ENCODE results near the gene EFNB2. TPM values are rescaled to one million over a fixed set of nuclear protein-coding genes. Genes with fewer than 3 reads are reported as not detected.

Gene EFNB2
- total RNA-seq, 1 experiment from 2014 or later = 6.5 TPM

DNA sequence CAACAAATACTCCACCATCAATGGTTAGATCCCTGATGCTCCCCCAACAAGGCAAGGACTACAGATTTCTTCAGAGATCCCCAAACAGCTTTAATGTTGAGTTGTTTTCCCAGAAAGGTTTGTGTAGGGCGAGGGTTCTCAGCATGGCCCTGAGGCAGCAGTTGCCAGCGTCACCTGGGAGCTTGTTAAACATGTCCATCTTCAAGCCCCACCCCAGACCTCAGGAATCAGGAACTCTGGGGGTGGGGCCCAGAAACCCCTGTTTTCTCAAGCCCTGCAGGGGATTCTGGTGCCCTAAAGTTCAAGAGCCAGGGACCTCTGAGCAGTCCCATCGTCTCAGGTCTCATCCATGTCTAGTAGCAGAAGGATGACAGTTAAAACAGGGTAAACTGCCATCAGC lies 9.6 kb downstream of the EFNB2 start:
- no peak for DNase-seq (ENCODE audit: low read depth in 1 of 2, low spot score in 2 of 2)
- Histone ChIP-seq H3K36me3 (no peaks in the 10 kb centered on the region), H3K4me1 (replicated peaks) (no peaks in the 10 kb centered on the region), H3K27ac (no peak overlapping the region), H3K27me3 (replicated peaks) (no peaks in the 10 kb centered on the region), H3K4me3 (no peak overlapping the region), H3K9me3 (replicated peaks) (no peaks in the 10 kb centered on the region)

DNA sequence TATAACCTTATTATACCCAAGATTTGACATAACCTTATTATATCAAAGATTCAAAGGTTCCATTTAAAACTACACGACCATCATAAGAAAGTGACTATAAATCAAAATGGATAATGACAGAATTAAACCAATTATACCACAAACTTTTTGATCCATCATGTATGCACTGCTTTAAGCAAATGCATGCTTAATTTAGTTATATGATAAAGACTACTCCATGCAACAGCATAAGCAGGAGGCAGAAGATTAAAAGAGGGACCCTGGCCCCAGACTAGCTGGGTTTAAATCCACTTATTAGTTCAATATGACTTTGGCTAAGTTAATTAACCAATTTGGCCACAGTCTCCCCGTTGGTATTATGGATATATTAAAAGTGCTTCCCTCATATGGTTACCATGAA lies 11.4 kb downstream of the EFNB2 start:
- H3K4me3 ChIP-seq = no peak overlapping the region
- no peaks in the 10 kb centered on the region for H3K9me3 ChIP-seq (replicated peaks)
- H3K27me3 ChIP-seq (replicated peaks) = no peaks in the 10 kb centered on the region
- no peak overlapping the region for H3K27ac ChIP-seq
- H3K36me3 ChIP-seq = no peaks in the 10 kb centered on the region
- no peaks in the 10 kb centered on the region for H3K4me1 ChIP-seq (replicated peaks)
- no peak for DNase-seq (ENCODE audit: low read depth in 1 of 2, low spot score in 2 of 2)

DNA sequence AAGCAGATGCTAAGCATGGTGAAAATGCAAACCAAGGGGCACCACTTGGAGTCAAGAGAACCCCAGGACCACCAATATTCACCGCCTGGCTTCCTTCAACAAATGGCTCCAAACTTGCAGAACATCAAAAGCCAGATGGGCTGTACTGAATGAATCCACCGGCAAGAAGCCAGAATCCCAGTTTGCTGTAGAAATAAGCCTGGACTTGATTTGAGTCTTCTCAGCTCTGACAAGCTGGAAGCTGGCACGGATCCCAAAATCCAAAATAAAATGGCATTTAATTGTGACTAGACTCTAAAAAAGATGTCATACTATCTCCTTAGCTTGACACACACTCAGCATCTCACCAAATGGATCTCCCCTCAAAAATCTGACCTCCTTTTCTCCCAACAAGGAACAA lies 11.9 kb downstream of the EFNB2 start:
- H3K9me3 ChIP-seq (replicated peaks) = no peaks in the 10 kb centered on the region
- H3K36me3 ChIP-seq = no peaks in the 10 kb centered on the region
- H3K4me1 ChIP-seq (replicated peaks) = no peaks in the 10 kb centered on the region
- H3K4me3 ChIP-seq = no peak overlapping the region
- H3K27me3 ChIP-seq (replicated peaks) = no peaks in the 10 kb centered on the region
- no peak for DNase-seq (ENCODE audit: low read depth in 1 of 2, low spot score in 2 of 2)
- no peak overlapping the region for H3K27ac ChIP-seq

DNA sequence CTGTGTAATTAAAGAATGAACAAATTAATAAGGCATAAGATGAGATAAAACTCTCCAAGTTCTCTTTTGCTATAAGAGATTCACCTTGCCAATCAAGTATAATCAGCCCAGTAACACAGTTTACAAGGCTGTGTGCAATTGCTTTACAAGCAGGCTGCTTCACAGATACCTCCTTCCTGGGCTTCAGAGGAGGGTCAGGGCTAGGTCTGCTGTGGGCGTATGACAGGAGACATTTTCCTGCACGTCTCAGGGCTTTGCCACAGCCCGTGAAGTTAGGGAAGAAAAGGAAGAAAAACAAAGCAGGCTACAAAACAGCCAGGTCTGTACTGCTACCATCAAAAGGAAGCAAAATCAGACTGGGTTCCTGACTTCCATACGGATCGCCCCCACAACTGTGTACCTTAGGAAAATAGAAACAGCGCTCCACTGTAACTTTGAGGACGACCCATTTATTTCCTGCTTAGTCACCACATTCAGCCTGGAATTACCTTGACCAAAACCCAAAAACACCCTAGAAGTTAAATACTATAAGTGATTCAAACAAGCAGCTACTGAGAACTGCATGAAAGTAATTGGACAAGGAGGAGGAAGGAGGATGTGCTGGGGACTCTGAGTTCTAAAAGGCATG lies 12.4 kb downstream of the EFNB2 start:
- Histone ChIP-seq H3K27ac (no peak overlapping the region), H3K4me1 (replicated peaks) (no peaks in the 10 kb centered on the region), H3K36me3 (no peaks in the 10 kb centered on the region), H3K9me3 (replicated peaks) (no peaks in the 10 kb centered on the region), H3K27me3 (replicated peaks) (no peaks in the 10 kb centered on the region), H3K4me3 (no peak overlapping the region)
- DNase-seq (ENCODE audit: low read depth in 1 of 2, low spot score in 2 of 2) = no peak

DNA sequence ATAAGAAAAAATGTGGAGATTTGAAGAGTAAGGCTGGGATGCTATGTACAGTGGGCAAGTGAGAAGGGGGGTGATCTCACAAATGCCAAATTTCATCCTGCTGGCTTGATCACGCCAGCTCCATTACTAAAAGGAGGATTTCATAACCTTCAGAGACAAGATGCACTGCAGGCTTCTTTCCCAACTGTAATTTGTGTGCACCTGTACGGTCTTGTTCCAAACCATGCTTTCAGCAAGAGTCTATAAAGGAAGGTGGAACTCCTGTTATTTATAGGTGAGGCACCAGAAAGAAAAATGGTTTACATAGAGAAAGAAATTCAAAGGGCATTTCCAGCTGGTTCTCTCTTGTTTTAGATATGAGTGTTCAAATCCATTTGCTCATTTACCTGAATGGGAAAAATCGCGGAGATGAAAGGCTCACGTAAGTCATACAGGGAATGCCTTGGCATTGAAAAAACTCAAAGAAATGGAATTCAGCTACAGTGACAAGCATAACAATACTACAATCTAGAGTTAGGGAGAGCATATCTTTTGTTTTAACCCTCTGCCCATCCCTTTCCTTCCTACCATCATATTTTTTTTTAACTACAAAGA lies 13.3 kb downstream of the EFNB2 start:
- Histone ChIP-seq H3K4me1 (replicated peaks) (no peaks in the 10 kb centered on the region), H3K4me3 (no peak overlapping the region), H3K36me3 (no peaks in the 10 kb centered on the region), H3K27ac (no peak overlapping the region), H3K27me3 (replicated peaks) (no peaks in the 10 kb centered on the region), H3K9me3 (replicated peaks) (no peaks in the 10 kb centered on the region)
- DNase-seq (ENCODE audit: low read depth in 1 of 2, low spot score in 2 of 2) = no peak

DNA sequence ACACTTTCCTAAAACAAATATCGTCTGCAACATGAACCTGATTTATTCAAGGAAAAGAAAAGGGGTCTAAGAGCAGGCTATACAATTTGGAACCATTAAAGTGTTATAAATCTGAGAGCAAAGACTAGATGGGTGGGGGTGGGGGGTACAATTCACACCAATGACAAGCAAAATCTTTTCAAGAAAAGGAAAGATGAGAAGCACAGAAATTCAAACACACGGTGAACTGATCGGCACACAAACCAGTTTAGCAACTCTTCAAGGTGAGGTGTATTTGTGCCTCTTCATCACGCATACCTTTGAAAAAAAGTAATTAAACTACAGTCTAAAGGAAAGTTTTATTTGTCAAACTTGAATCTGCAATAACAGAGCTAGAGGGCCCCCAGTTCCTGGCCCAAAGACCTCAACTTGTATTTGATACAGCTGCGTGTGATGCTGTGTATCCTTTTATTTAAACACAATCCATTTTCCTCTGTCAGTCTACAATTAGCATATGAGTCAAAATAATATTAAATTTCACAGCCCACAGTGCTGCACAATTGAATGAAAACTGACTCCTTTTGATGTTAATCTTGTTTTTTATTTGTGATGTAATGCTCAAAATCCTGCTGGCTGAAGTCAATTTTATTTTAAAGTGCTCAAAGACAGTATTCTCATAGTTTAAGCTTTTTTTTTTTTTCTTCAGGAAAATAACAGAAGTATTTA lies 14.2 kb downstream of the EFNB2 start:
- no peaks in the 10 kb centered on the region for H3K27me3 ChIP-seq (replicated peaks)
- DNase-seq (ENCODE audit: low read depth in 1 of 2, low spot score in 2 of 2) = no peak
- H3K27ac ChIP-seq = no peak overlapping the region
- no peaks in the 10 kb centered on the region for H3K36me3 ChIP-seq
- H3K4me3 ChIP-seq = no peak overlapping the region
- H3K9me3 ChIP-seq (replicated peaks) = no peaks in the 10 kb centered on the region
- no peaks in the 10 kb centered on the region for H3K4me1 ChIP-seq (replicated peaks)

DNA sequence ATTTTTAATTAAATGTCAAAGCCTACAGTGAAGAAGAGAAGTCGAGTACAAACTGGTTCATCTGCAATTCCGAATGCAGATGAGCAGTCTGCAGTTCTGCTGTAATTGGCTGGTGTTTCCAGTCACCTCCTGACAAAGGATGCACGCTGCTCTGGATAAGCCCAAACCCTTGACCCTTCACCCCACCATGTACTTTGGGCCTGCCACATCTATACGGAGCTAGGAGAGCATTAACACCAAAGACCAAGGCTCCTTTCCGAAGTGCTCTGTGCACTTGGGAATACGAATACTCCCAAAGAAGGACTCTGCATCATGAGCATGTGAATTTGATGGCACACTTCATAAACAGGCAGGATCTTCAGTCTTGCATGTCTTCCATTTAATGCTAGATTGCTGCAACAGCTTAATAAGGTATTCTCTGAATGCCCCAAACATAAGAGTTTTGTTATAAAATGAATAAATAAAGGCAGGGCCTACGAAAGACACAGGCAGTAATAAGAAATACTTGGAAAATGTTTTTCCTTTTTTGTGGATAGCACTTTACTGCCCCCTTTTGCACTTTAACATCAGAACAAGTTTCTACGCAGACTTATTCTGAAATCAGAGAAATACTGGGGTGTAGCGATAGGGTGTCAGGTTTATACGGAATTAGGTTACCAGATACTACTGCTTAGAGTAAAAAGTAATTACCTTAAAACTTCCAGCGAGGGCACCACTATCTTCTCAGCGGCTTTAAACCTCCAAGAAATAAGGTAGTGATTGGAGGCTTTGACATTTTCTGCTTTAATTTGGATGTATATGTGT lies 15.0 kb downstream of the EFNB2 start:
- DNase-seq (ENCODE audit: low read depth in 1 of 2, low spot score in 2 of 2) = no peak
- no peaks in the 10 kb centered on the region for H3K36me3 ChIP-seq
- H3K27me3 ChIP-seq (replicated peaks) = no peaks in the 10 kb centered on the region
- H3K4me3 ChIP-seq = no peak overlapping the region
- H3K27ac ChIP-seq = no peak overlapping the region
- no peaks in the 10 kb centered on the region for H3K9me3 ChIP-seq (replicated peaks)
- no peaks in the 10 kb centered on the region for H3K4me1 ChIP-seq (replicated peaks)

DNA sequence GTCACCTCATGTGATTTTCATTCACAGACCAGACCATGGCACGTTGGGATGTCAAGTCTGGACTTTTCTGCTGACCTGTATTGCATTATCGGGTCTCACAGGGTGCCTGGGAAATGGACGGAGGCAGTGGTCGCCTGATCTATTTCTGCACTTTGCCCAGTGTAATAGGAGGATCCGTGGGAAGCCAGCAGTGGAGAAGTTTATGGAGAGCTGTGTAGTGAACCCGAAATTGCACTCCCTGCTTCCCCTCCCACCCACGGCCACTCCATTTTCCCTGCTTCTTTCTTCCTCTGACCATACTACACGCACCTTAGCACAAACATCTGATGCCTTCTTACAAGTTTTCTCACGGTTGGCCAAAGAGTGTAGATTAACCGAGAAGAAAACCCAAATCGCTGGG lies 16.9 kb downstream of the EFNB2 start:
- H3K27ac ChIP-seq = no peak overlapping the region
- no peak for DNase-seq (ENCODE audit: low read depth in 1 of 2, low spot score in 2 of 2)

DNA sequence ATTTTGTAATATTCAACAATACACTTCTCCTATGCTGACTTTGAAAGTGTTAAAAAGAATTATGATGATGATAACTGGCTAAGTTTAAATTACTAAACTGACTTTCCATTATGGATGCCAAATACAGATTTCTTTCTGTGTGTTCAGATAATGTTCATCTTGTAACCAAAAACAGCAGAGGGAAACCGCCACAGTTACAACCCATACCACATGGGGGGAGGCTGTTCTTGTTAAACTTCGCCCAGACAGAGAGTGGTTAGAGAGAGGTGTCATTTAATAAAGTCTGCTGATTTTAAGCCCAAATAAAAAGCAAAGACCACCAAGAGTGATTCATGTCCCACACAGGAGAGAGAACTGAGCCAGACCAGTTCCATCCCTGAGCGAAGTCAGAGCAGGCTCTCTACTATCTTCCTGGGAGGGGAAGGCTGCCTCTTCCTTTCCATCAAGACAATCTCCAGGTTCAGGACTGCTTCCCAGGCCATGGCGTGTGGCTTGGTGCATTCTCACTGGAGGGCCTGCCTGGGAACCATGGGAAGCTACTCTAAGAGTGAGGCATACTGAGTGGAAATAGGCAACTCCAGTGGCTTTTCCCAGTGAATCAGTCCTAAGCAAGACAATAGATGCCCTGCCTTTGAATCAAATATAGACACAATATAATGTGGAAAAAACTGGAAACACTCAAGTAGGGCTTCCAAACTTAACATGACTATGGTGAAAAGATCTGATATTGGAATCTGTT lies 18.2 kb downstream of the EFNB2 start:
- Histone ChIP-seq H3K4me3 (no peak overlapping the region), H3K27me3 (replicated peaks) (no peaks in the 10 kb centered on the region), H3K36me3 (no peaks in the 10 kb centered on the region), H3K4me1 (replicated peaks) (peaks cover 17% of the 10 kb centered on the region), H3K27ac (no peak overlapping the region), H3K9me3 (replicated peaks) (no peaks in the 10 kb centered on the region)
- no peak for DNase-seq (ENCODE audit: low read depth in 1 of 2, low spot score in 2 of 2)

More for the DNA sequence above, 16.9 kb downstream of the EFNB2 start:
- no peaks in the 10 kb centered on the region for H3K27me3 ChIP-seq (replicated peaks)
- H3K4me1 ChIP-seq (replicated peaks) = peaks cover 6% of the 10 kb centered on the region
- H3K36me3 ChIP-seq = no peaks in the 10 kb centered on the region
- no peak overlapping the region for H3K4me3 ChIP-seq
- H3K9me3 ChIP-seq (replicated peaks) = no peaks in the 10 kb centered on the region

DNA sequence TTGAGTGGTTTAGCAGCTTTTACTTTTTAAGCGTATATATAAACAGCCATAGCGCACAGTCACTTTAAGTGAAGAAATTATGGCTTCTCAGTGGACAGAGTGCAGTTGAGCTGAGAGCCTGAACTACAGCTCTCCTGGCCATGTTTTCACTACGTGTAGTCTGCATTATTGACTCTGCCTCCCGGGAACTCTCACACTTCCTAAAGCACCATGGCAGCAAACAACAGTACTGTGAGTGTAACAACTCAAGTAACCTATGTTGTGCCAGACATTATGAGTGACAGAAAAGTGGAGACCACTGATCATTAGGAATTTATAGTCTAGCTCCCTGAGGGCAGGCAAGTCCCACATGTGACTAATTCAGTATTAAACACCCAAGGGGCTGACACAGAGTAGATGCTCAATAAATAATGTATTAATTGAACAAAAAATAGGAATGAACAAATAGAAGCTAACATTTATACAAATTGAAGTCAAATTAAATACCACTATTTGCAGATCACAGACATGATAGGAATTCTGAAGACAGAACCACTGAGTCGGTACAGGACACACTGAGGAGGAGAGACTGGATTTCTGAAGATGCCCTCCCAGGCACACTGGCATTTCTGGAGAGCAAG lies 19.7 kb downstream of the EFNB2 start:
- Histone ChIP-seq H3K4me1 (replicated peaks) (peaks cover 17% of the 10 kb centered on the region), H3K4me3 (no peak overlapping the region), H3K9me3 (replicated peaks) (no peaks in the 10 kb centered on the region), H3K27ac (no peak overlapping the region), H3K36me3 (no peaks in the 10 kb centered on the region), H3K27me3 (replicated peaks) (no peaks in the 10 kb centered on the region)
- DNase-seq (ENCODE audit: low read depth in 1 of 2, low spot score in 2 of 2) = no peak

DNA sequence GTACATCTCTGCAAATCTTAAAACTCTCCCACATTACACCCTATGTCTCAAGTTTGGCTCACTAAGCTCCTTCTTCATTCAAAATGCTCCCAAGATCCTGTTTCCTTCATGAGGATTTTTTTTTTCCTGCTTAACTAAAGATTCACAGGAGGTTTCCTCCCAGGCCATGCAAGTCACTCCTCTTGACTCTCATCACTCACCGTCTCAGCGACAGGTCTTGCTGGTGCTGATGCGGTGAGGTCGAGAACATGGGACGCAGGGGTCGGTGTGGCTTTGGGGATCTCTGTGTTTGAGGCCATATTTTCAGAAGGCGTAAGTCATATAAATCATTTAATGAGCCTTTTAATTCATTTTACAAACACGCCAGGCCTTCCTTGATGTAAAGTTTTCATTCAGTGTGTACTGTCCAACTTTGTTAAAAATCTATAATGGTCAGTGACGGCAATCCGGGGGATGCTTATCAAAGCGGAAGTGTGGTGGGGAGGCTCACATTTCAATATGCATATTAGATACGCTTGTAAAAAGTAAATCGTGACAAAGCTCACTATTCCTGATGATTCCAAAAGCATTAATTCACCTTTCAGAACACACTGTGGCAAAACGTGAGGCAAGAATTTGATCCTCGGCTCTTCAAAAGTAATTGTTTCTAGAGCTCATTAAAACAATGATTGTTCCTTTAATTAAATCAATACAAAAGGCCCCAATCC lies 20.4 kb downstream of the EFNB2 start:
- no peaks in the 10 kb centered on the region for H3K36me3 ChIP-seq
- peaks cover 17% of the 10 kb centered on the region for H3K4me1 ChIP-seq (replicated peaks)
- H3K27ac ChIP-seq = no peak overlapping the region
- no peak for DNase-seq (ENCODE audit: low read depth in 1 of 2, low spot score in 2 of 2)
- H3K4me3 ChIP-seq = no peak overlapping the region
- H3K27me3 ChIP-seq (replicated peaks) = no peaks in the 10 kb centered on the region
- no peaks in the 10 kb centered on the region for H3K9me3 ChIP-seq (replicated peaks)

DNA sequence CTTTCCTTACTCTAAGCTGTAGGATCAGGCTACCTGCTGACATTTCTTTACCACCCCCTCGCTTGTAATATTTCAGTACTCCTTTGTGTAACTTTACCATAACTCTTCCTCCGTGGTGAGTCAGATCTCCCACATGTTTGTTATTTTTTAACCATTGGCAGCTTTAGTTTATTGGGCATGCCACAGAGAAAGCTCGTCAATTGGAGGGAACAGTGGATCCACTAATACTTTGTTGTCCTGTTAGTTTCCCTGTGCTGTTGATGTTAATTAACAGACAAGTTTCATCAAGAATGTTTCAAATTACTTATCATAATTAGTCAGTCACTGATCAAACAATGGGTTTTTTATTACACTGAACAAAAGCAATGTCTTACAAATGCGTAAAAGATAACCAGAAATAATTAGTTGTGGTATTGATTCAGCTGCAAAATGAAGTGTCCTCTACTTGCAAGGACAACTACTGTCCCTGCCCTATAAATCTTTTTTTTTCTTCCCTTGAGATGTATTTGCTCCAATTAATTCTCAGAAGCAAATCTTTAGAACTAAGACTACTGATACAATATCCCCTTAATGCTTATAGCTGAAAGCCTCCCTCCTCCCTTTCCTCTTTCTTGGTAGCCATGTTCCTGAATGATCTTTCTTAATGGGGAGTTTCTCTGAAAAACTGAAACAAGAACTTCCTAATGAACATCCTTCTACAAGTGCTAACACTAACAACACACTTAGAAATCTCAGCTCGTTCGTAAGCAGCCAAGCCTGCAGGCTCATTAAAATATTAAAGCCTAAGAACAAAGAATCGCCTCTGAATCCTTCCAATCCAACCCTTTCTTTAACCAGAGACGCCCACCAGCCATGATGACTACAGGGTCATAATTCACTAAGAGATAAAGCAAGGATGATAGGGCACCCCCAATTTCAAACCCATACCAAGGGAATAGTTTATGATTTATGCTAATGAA lies 22.2 kb downstream of the EFNB2 start:
- H3K36me3 ChIP-seq = no peaks in the 10 kb centered on the region
- H3K4me3 ChIP-seq = no peak overlapping the region
- peak in 1 of 2 experiments; percentile 66 for DNase-seq (ENCODE audit: low read depth in 1 of 2, low spot score in 2 of 2)
- no peaks in the 10 kb centered on the region for H3K9me3 ChIP-seq (replicated peaks)
- H3K27me3 ChIP-seq (replicated peaks) = no peaks in the 10 kb centered on the region
- no peak overlapping the region for H3K27ac ChIP-seq
- H3K4me1 ChIP-seq (replicated peaks) = peaks cover 25% of the 10 kb centered on the region

All from SJSA1 (cell line).